ENCODE results near the gene OLA1.

- TF ChIP-seq CTCF (IDR thresholded peaks at IDR 0.05) (no peak), ZBTB33 (IDR thresholded peaks at IDR 0.05; ENCODE audit: borderline replicate concordance, low read depth) (no peak), REST (IDR thresholded peaks at IDR 0.05; ENCODE audit: low read depth, low read length) (no peak), USF2 (IDR thresholded peaks at IDR 0.05; ENCODE audit: borderline replicate concordance, low read depth, low read length) (no peak), PBX3 (IDR thresholded peaks at IDR 0.05) (no peak), EP300 (IDR thresholded peaks at IDR 0.05; ENCODE audit: borderline replicate concordance in 1 of 2, low read depth in 1 of 2, low read length in 1 of 2) (no peak), POLR2AphosphoS5 (IDR thresholded peaks at IDR 0.05; ENCODE audit: low read depth, low read length) (no peak), RXRA (IDR thresholded peaks at IDR 0.05; ENCODE audit: borderline replicate concordance, low read depth) (no peak), RCOR1 (IDR thresholded peaks at IDR 0.05; ENCODE audit: low read length) (no peak), YY1 (IDR thresholded peaks at IDR 0.05; ENCODE audit: low read depth) (no peak), RAD21 (IDR thresholded peaks at IDR 0.05; ENCODE audit: low read length) (no peak), FOSL2 (IDR thresholded peaks at IDR 0.05; ENCODE audit: borderline replicate concordance, low read depth) (no peak), FOXJ3 (CRISPR knock-in tag; IDR thresholded peaks at IDR 0.05) (no peak), MAX (IDR thresholded peaks at IDR 0.05; ENCODE audit: low read depth) (no peak)
Observed at GRCh38 chr2:174053355-174054151, 194.8 kb downstream of the OLA1 start.
